Liver (tissue), 9 donors: ENCODE results near the gene DISC1. TPM values are rescaled to one million over a fixed set of nuclear protein-coding genes. Genes with fewer than 3 reads are reported as not detected.

ENCODE experiments used
- DNase-seq: peaks from one replicate; pipeline ENCODE4 v3.0.0-alpha.2; 2017; ENCODE audit warnings: low spot score
- H3K27ac ChIP-seq, 2 donors: one replicate each; pipeline ENCODE4 v1.7.0; 2013; ENCODE audit warnings: inconsistent platforms in 2 of 2, low read length in 2 of 2, control low read depth in 1 of 2, low read depth in 1 of 2, mild to moderate bottlenecking in 1 of 2
- H3K27me3 ChIP-seq, 4 donors: one replicate each; pipeline versions ENCODE4 v1.6.1 to v1.7.0; 2013; ENCODE audit warnings: low read length in 3 of 4, inconsistent platforms in 1 of 4, mild to moderate bottlenecking in 1 of 4, moderate library complexity in 1 of 4; ENCODE audit not compliant: control insufficient read depth in 4 of 4, insufficient read depth in 4 of 4
- H3K36me3 ChIP-seq, 4 donors: one replicate each; pipeline versions ENCODE4 v1.6.1 to v1.7.0; 2013; ENCODE audit warnings: low read length in 3 of 4, mild to moderate bottlenecking in 3 of 4, low read depth in 1 of 4, moderate library complexity in 1 of 4; ENCODE audit not compliant: control insufficient read depth in 4 of 4, insufficient read depth in 3 of 4
- H3K4me1 ChIP-seq, 4 donors: one replicate each; pipeline versions ENCODE4 v1.6.1 to v1.7.0; 2013; ENCODE audit warnings: low read length in 3 of 4, mild to moderate bottlenecking in 3 of 4, moderate library complexity in 1 of 4; ENCODE audit not compliant: control insufficient read depth in 4 of 4, insufficient read depth in 4 of 4
- H3K4me3 ChIP-seq, 3 donors: one replicate each; pipeline versions ENCODE4 v1.6.1 to v1.7.0; 2013; ENCODE audit warnings: low read length in 3 of 3, control low read depth in 1 of 3, low read depth in 1 of 3, mild to moderate bottlenecking in 1 of 3
- H3K9ac ChIP-seq, 2 donors: one replicate each; pipeline ENCODE4 v1.7.0; 2013; ENCODE audit warnings: low read length in 2 of 2, mild to moderate bottlenecking in 2 of 2, moderate library complexity in 2 of 2, control low read depth in 1 of 2, low read depth in 1 of 2
- H3K9me3 ChIP-seq, 4 donors: one replicate each; pipeline versions ENCODE4 v1.6.1 to v1.7.0; 2013; ENCODE audit warnings: low read length in 3 of 4; ENCODE audit not compliant: control insufficient read depth in 4 of 4
- EGR1 ChIP-seq, 2 donors: IDR thresholded peaks; 2 replicates each; pipeline ENCODE4 v1.6.1; 2016 to 2018; ENCODE audit warnings: antibody characterized with exemption in 2 of 2, low read depth in 2 of 2
- FOXA1 ChIP-seq: IDR thresholded peaks from 2 replicates; pipeline ENCODE4 v1.6.1; 2016; ENCODE audit warnings: antibody characterized with exemption
- FOXA2 ChIP-seq: IDR thresholded peaks from 2 replicates; pipeline ENCODE4 v1.6.1; 2016; ENCODE audit warnings: antibody characterized with exemption
- GABPA ChIP-seq, 2 donors: IDR thresholded peaks in 1 of 2; conservative IDR thresholded peaks in 1 of 2; 2 replicates each; pipeline ENCODE4 v1.6.1; 2016; ENCODE audit warnings: antibody characterized with exemption in 2 of 2, mild to moderate bottlenecking in 1 of 2, moderate library complexity in 1 of 2
- HNF4G ChIP-seq: IDR thresholded peaks from 2 replicates; pipeline ENCODE4 v1.6.1; 2016; ENCODE audit warnings: antibody characterized with exemption
- JUND ChIP-seq, 2 donors: IDR thresholded peaks; 2 replicates each; pipeline ENCODE4 v1.6.1; 2016; ENCODE audit warnings: antibody characterized with exemption in 2 of 2
- REST ChIP-seq: IDR thresholded peaks from 2 replicates; pipeline ENCODE4 v1.6.1; 2016; ENCODE audit warnings: antibody characterized with exemption, mild to moderate bottlenecking
- RXRA ChIP-seq, 2 donors: IDR thresholded peaks; 2 replicates each; pipeline ENCODE4 v1.6.1; 2017 to 2018; ENCODE audit warnings: antibody characterized with exemption in 2 of 2, mild to moderate bottlenecking in 1 of 2
- TAF1 ChIP-seq: conservative IDR thresholded peaks from 2 replicates; pipeline ENCODE4 v1.6.1; 2016; ENCODE audit warnings: antibody characterized with exemption, mild to moderate bottlenecking
- WGBS: extraction: QIAGEN DNeasy Blood & Tissue Kit; methylation state at CpG from one replicate; pipeline ENCODE4 v1.1.7; 2013; 5-methylcytosine and 5-hydroxymethylcytosine counted together
- polyA plus RNA-seq, 2 donors: library from polyadenylated mRNA; stranded (reverse) in 1 of 2; unstranded in 1 of 2; fragments of 200-250 nt in 1 of 2; fragments of >200 nt in 1 of 2; fragmentation: Nextera tagmentation in 1 of 2; extraction: Ambion mirVana in 1 of 2; gene quantifications; one replicate each; pipeline versions ENCODE4 v1.2.1 to v1.2.3, GENCODE V29; 2013 to 2015
- total RNA-seq, 2 donors: library from RNA; depleted of rRNA; stranded (reverse); fragments of >200 nt; gene quantifications; one replicate each; pipeline ENCODE4 v1.2.3, GENCODE V29; 2014
- TF ChIP-seq, protein P1 (sequence below): IDR thresholded peaks from 2 replicates; pipeline ENCODE4 v1.6.1; 2016; ENCODE audit warnings: antibody characterized with exemption
- donor health status: healthy.
- donor health status: healthy.
- donor health status: healthy.
- donor health status: healthy.
- donor health status: healthy.

DISC1 gene
- total and polyA plus RNA-seq, 4 donors, result 0.45 to 6.3 (median 2.3) TPM

DNA sequence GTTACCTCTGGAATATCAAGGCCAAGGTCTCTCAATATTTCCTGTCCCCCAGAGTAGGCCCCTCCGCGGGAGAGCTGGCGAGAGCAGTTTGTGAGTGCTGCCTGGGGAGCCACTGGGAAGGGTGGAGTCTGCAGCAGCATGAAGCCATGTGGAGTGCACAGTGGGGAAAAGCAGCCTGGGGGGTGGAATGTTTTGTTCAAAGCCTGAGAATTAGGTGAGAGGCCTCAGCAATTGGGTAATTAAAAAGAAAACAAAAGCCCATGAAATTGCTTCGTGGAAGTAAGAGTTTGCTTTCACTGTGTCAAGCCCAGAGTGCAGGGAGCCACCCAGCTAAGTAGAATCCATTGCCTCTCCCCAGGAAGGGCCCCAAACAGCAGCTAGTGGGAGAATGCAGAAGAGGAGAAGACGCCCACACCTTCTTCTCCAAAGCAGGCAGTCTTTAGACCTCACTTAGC lies 30.2 kb upstream of the DISC1 start:
- H3K4me3 ChIP-seq, result no peak overlapping the region
- H3K4me1 ChIP-seq, result no peaks in the 10 kb centered on the region
- H3K9ac ChIP-seq, result no peak overlapping the region
- no peak for DNase-seq
- H3K36me3 ChIP-seq, result no peaks in the 10 kb centered on the region
- no peaks in the 10 kb centered on the region for H3K9me3 ChIP-seq
- no peaks in the 10 kb centered on the region for H3K27me3 ChIP-seq
- no peak overlapping the region for H3K27ac ChIP-seq
- 49% methylated on average over 5 of the region's 5 CpGs for WGBS
- TF ChIP-seq FOXA2, result no peak
- no peak for TF ChIP-seq EGR1 (IDR thresholded peaks at IDR 0.05; ENCODE audit: low read depth in 2 of 2)
- no peak for TF ChIP-seq FOXA1
- no peak for TF ChIP-seq HNF4G
- no peak for TF ChIP-seq REST

GRCh38 chr1:231597971-231598370 lies 28.6 kb upstream of the DISC1 start:
- Histone ChIP-seq H3K9me3 (no peaks in the 10 kb centered on the region), H3K4me3 (no peak overlapping the region), H3K27ac (no peak overlapping the region), H3K27me3 (no peaks in the 10 kb centered on the region), H3K9ac (no peak overlapping the region), H3K4me1 (peaks cover 0 to 1% (median 0%) of the 10 kb centered on the region in 4 donors), H3K36me3 (no peaks in the 10 kb centered on the region)
- 97% methylated on average over 1 of the region's 1 CpG for WGBS
- DNase-seq, result no peak
- no peak for TF ChIP-seq RXRA (IDR thresholded peaks at IDR 0.05)
- TF ChIP-seq TAF1, result no peak
- TF ChIP-seq GABPA (IDR thresholded peaks at IDR 0.05 in 1 of 2, conservative IDR thresholded peaks at IDR 0.05 in 1 of 2), result no peak
- TF ChIP-seq FOXA1, result no peak
- no peak for TF ChIP-seq JUND (IDR thresholded peaks at IDR 0.05)
- no peak for TF ChIP-seq REST
- TF ChIP-seq, protein P1, sequence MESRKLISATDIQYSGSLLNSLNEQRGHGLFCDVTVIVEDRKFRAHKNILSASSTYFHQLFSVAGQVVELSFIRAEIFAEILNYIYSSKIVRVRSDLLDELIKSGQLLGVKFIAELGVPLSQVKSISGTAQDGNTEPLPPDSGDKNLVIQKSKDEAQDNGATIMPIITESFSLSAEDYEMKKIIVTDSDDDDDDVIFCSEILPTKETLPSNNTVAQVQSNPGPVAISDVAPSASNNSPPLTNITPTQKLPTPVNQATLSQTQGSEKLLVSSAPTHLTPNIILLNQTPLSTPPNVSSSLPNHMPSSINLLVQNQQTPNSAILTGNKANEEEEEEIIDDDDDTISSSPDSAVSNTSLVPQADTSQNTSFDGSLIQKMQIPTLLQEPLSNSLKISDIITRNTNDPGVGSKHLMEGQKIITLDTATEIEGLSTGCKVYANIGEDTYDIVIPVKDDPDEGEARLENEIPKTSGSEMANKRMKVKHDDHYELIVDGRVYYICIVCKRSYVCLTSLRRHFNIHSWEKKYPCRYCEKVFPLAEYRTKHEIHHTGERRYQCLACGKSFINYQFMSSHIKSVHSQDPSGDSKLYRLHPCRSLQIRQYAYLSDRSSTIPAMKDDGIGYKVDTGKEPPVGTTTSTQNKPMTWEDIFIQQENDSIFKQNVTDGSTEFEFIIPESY, result no peak
